Karpas-422 (cell line): ENCODE measurements around the gene MIPOL1. TPM values are rescaled to one million over a fixed set of nuclear protein-coding genes. Genes with fewer than 3 reads are reported as not detected.

Experiments
- DNase-seq: peaks from one replicate; pipeline ENCODE4 v3.0.0-alpha.2; 2015
- H2AFZ ChIP-seq: fragments of 200-600 bp; sonication (generic); 2 replicates; pipeline ENCODE4 v1.6.1; 2014; ENCODE audit warnings: antibody characterized with exemption, low read length, mixed read lengths
- H3K27ac ChIP-seq: fragments of 200-600 bp; sonication (generic); 2 replicates; pipeline ENCODE4 v1.5.1; 2014; ENCODE audit warnings: mild to moderate bottlenecking, low read length, moderate library complexity
- H3K27me3 ChIP-seq: fragments of 200-600 bp; sonication (generic); 2 replicates; pipeline ENCODE4 v1.6.1; 2014; ENCODE audit warnings: low read length, mixed read lengths
- H3K36me3 ChIP-seq: fragments of 200-600 bp; sonication (generic); 2 replicates; pipeline ENCODE4 v1.6.1; 2014; ENCODE audit warnings: low read length, mixed read lengths; ENCODE audit not compliant: insufficient read depth
- H3K4me1 ChIP-seq: fragments of 200-600 bp; sonication (generic); 2 replicates; pipeline ENCODE4 v1.6.1; 2014; ENCODE audit warnings: mild to moderate bottlenecking, low read length, mixed read lengths
- H3K4me2 ChIP-seq: fragments of 200-600 bp; sonication (generic); 2 replicates; pipeline ENCODE4 v1.6.1; 2014; ENCODE audit warnings: low read length, low read depth, mild to moderate bottlenecking; ENCODE audit not compliant: poor library complexity, severe bottlenecking
- H3K4me3 ChIP-seq: fragments of 200-600 bp; sonication (generic); 2 replicates; pipeline ENCODE4 v1.5.1; 2014; ENCODE audit warnings: mild to moderate bottlenecking, antibody characterized with exemption, low read length, mixed read lengths
- H3K79me2 ChIP-seq: fragments of 200-600 bp; sonication (generic); 2 replicates; pipeline ENCODE4 v1.6.1; 2014; ENCODE audit warnings: mild to moderate bottlenecking, low read length, mixed read lengths
- H3K9ac ChIP-seq: fragments of 200-600 bp; sonication (generic); 2 replicates; pipeline ENCODE4 v1.6.0; 2014; ENCODE audit warnings: low read length
- H3K9me2 ChIP-seq: fragments of 200-600 bp; sonication (generic), shearing (Covaris generic); replicated peaks from 2 replicates; pipeline ENCODE4 v1.6.0; 2014; ENCODE audit warnings: mild to moderate bottlenecking, low read length, moderate library complexity; ENCODE audit not compliant: insufficient read depth
- H3K9me3 ChIP-seq: fragments of 300-700, 200-600 bp; sonication (generic); 2 replicates; pipeline ENCODE4 v1.6.1; 2014; ENCODE audit warnings: low read length, mixed read lengths
- H4K20me1 ChIP-seq: fragments of 200-600 bp; sonication (generic); 2 replicates; pipeline ENCODE4 v1.6.1; 2014; ENCODE audit warnings: mild to moderate bottlenecking, antibody characterized with exemption, low read length, low read depth; ENCODE audit not compliant: insufficient read depth
- total RNA-seq: library from RNA; depleted of rRNA; stranded (reverse); fragments of >200 nt; shearing (Covaris generic); gene quantifications from 2 replicates; pipeline ENCODE4 v1.2.3, GENCODE V29; 2014; ENCODE audit warnings: low replicate concordance

The MIPOL1 gene
- total RNA-seq, 1 experiment from 2014 or later: not detected

DNA sequence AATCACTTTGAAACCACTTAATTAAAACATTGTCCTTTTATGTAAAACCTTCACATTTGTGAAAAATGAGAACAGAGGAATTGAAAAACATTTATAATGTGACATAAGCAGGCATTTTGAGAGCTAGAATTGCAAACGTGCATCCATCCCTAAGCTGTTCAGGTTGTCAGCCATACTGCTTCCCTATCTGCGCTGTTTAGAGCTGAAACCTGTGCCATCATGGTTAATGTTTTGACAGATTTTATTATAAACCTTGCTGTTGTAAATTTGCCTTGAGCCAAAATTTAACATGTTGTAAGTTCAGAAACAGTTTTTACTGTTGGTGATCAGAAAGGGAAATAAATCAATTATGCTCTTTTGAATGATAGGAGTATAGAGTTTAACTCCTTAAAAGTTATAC, 365.5 kb downstream of the MIPOL1 start:
- no peaks in the 10 kb centered on the region for H3K36me3 ChIP-seq
- no peak overlapping the region for H3K9ac ChIP-seq
- 0 out of 2 replicates have a peak overlapping the region, but pooled peaks have one; percentile 8 for H2AFZ ChIP-seq
- H3K27me3 ChIP-seq: no peaks in the 10 kb centered on the region
- H4K20me1 ChIP-seq: no peaks in the 10 kb centered on the region
- no peak for DNase-seq
- H3K9me3 ChIP-seq: no peaks in the 10 kb centered on the region
- no peaks in the 10 kb centered on the region for H3K4me1 ChIP-seq
- no peaks in the 10 kb centered on the region for H3K9me2 ChIP-seq
- no peak overlapping the region for H3K4me3 ChIP-seq
- H3K79me2 ChIP-seq: no peaks in the 10 kb centered on the region
- no peak overlapping the region for H3K27ac ChIP-seq
- H3K4me2 ChIP-seq: no peak overlapping the region

DNA sequence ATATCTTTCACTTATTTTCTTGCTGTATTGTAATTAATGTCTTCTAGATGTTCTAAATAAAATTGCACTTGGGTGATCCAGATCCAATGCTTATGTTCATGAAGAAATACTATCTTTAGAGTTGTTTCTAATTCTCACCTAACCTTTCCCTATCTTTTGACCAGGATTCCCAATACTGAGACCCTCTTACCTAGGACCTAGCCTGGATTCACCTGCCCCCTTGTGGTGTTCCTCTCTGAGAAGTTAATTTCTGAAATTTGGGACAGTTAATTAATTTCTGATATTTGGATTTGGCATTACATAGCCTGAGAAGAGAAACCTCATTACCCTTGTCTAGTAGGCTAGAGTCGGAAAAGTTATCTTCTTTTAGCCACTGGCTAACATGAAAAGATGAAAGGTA, 367.8 kb downstream of the MIPOL1 start:
- DNase-seq: peak; percentile 46
- no peak overlapping the region for H3K9ac ChIP-seq
- H3K4me1 ChIP-seq: no peaks in the 10 kb centered on the region
- no peaks in the 10 kb centered on the region for H3K36me3 ChIP-seq
- H4K20me1 ChIP-seq: no peaks in the 10 kb centered on the region
- H2AFZ ChIP-seq: no peak overlapping the region
- no peak overlapping the region for H3K4me3 ChIP-seq
- H3K9me3 ChIP-seq: no peaks in the 10 kb centered on the region
- no peaks in the 10 kb centered on the region for H3K27me3 ChIP-seq
- H3K79me2 ChIP-seq: no peaks in the 10 kb centered on the region
- no peak overlapping the region for H3K27ac ChIP-seq
- H3K9me2 ChIP-seq: no peaks in the 10 kb centered on the region
- no peak overlapping the region for H3K4me2 ChIP-seq

DNA sequence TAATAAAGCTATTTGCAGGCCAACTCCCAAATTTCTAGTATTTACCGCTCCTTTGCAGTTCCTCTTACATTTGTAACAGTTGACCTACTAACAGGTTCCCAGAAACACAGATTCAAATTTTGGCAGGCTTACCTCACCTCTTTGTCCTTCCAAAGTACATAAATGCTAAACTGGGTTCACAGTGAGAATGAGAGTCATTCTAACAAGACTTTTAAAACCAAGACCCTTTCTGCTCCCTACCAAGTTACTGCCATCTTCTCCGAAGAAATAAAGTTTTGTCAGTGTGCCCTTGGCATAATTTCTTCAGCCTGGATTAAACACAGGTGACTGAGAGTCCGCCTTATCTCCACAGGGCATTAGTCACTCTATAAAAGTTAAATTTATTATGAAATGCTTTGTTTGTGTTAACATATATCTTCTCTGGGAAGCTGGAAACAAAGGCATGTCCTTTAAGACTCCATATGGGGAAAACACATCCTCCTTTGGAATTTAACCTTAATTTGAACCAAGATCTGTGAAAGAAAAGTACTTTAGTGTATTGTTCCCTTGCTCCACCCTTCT, 369.2 kb downstream of the MIPOL1 start:
- Histone ChIP-seq H3K9me2 (no peaks in the 10 kb centered on the region), H3K79me2 (no peaks in the 10 kb centered on the region), H3K36me3 (no peaks in the 10 kb centered on the region), H3K9me3 (no peaks in the 10 kb centered on the region), H3K4me1 (no peaks in the 10 kb centered on the region), H4K20me1 (no peaks in the 10 kb centered on the region), H3K27me3 (no peaks in the 10 kb centered on the region), H3K4me3 (no peak overlapping the region), H3K27ac (no peak overlapping the region), H3K9ac (no peak overlapping the region), H3K4me2 (no peak overlapping the region), H2AFZ (no peak overlapping the region)
- no peak for DNase-seq

DNA sequence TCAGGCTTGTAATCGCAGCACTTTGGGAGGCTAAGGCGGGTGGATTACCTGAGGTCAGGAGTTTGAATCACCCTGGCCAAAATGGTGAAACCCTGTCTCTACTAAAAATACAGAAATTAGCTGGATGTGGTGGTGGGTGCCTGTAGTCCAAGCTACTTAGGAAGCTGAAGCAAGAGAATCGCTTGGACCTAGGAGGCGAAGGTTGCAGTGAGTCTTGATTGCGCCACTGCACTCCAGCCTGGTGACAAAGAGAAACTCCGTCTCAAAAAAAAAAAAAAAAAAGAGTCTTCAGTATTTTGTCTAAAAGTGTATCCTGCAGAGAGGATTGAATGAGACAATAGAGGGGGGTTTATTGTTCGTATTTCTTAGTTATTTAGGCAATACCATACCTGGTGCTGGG, 372.0 kb downstream of the MIPOL1 start:
- Histone ChIP-seq H3K27ac (no peak overlapping the region), H3K4me2 (no peak overlapping the region), H3K9me3 (no peaks in the 10 kb centered on the region), H3K4me3 (no peak overlapping the region), H2AFZ (no peak overlapping the region), H3K4me1 (no peaks in the 10 kb centered on the region), H3K9me2 (no peaks in the 10 kb centered on the region), H3K9ac (no peak overlapping the region), H3K79me2 (no peaks in the 10 kb centered on the region), H4K20me1 (no peaks in the 10 kb centered on the region), H3K36me3 (no peaks in the 10 kb centered on the region), H3K27me3 (no peaks in the 10 kb centered on the region)
- no peak for DNase-seq

DNA sequence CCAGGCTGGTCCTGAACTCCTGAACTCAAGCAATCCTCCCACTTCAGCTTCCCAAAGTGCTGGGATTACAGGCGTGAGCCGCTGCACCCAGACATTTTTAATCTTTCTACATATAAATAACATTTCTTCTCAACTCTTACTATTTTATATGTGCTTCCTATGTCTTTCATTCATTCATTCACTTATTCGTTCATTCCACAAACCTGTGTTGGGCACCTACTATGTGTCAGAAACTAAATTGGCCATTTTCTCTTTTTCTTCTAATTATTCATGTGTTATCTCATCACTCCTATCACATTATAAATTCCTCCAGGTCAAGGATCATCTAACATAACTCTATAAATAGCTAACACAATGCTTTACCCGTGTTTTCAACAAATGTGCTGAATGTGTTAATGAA, 373.7 kb downstream of the MIPOL1 start:
- Histone ChIP-seq H2AFZ (no peak overlapping the region), H4K20me1 (no peaks in the 10 kb centered on the region), H3K27ac (no peak overlapping the region), H3K36me3 (no peaks in the 10 kb centered on the region), H3K4me3 (no peak overlapping the region), H3K79me2 (no peaks in the 10 kb centered on the region), H3K9me3 (no peaks in the 10 kb centered on the region), H3K9ac (no peak overlapping the region), H3K9me2 (no peaks in the 10 kb centered on the region), H3K27me3 (no peaks in the 10 kb centered on the region), H3K4me2 (no peak overlapping the region), H3K4me1 (no peaks in the 10 kb centered on the region)
- DNase-seq: no peak

DNA sequence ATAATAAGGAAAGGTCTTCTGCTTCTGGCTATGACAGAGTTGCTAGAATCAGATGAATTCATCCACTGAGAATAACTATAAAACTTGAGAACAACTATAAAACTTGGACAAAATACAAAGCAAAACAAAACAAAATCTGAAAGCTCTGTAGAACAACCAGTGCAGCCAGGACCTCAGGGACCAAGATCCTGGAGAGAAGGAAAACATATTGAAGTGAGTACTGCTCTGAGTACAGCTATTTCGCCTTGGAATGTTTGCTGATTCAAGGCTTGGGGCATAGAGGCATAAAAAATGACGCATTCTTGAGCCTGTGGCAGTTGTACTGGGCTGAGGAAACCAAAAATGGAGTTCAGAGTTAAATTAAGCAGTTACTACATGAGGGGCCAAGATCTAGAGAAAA, 375.6 kb downstream of the MIPOL1 start:
- H3K4me3 ChIP-seq: no peak overlapping the region
- no peaks in the 10 kb centered on the region for H3K9me3 ChIP-seq
- H3K4me1 ChIP-seq: no peaks in the 10 kb centered on the region
- no peaks in the 10 kb centered on the region for H4K20me1 ChIP-seq
- DNase-seq: no peak
- H3K27ac ChIP-seq: no peak overlapping the region
- no peak overlapping the region for H3K9ac ChIP-seq
- no peaks in the 10 kb centered on the region for H3K27me3 ChIP-seq
- no peak overlapping the region for H2AFZ ChIP-seq
- no peak overlapping the region for H3K4me2 ChIP-seq
- H3K79me2 ChIP-seq: no peaks in the 10 kb centered on the region
- no peaks in the 10 kb centered on the region for H3K36me3 ChIP-seq
- no peaks in the 10 kb centered on the region for H3K9me2 ChIP-seq

DNA sequence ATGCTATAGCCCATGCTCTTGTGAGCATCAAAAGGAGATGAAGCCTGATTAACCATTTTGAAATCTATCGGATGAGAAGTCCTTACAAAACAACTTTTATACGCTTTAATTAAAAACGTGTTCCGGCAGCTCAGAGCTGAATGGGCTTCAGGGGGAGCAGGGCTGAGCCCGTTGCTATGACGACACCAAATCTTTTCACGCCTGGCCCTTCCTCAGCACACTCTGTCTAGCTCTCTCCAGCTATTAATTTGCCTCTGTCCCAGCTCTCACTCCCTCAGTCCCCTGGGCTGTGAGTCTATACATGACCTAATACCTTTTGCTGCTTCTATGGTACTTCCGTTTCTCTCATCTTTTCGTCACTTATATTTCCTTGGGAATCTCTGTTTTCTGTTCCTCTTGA, 381.5 kb downstream of the MIPOL1 start:
- Histone ChIP-seq H3K9me2 (no peaks in the 10 kb centered on the region), H3K36me3 (no peaks in the 10 kb centered on the region), H3K27ac (no peak overlapping the region), H3K79me2 (no peaks in the 10 kb centered on the region), H3K27me3 (no peaks in the 10 kb centered on the region), H3K4me2 (no peak overlapping the region), H3K9me3 (no peaks in the 10 kb centered on the region), H3K4me3 (no peak overlapping the region), H4K20me1 (no peaks in the 10 kb centered on the region), H3K4me1 (peaks cover 6% of the 10 kb centered on the region), H3K9ac (no peak overlapping the region), H2AFZ (no peak overlapping the region; the same call in 1 of the 2 replicates)
- no peak for DNase-seq

DNA sequence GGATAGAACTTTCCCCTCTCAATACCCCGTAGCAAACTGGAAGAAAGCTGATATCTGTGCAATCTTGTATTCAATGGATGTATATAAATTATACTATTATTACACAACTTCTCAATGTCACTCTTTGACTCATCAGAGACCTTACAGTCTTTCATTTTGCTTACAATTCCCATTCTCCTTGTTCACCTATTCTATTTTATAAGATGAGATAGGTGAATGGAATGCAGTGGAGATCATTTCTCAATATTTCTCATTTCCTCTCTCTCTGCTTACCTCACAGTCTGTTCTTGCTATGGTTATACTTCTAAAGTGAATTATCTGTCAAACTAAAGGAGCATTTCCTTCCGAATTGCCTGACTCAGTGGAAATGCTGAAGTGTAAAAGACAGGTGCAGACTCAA, 382.4 kb downstream of the MIPOL1 start:
- Histone ChIP-seq H3K9me3 (no peaks in the 10 kb centered on the region), H2AFZ (peak overlapping the region; percentile 14; the same call in 1 of the 2 replicates), H3K4me3 (no peak overlapping the region), H4K20me1 (no peaks in the 10 kb centered on the region), H3K4me1 (peaks cover 6% of the 10 kb centered on the region), H3K9me2 (no peaks in the 10 kb centered on the region), H3K27me3 (no peaks in the 10 kb centered on the region), H3K9ac (no peak overlapping the region), H3K27ac (no peak overlapping the region), H3K36me3 (no peaks in the 10 kb centered on the region), H3K4me2 (no peak overlapping the region), H3K79me2 (no peaks in the 10 kb centered on the region)
- no peak for DNase-seq
